ENCODE measurements around the gene INKA2.

INKA2 gene

DNA sequence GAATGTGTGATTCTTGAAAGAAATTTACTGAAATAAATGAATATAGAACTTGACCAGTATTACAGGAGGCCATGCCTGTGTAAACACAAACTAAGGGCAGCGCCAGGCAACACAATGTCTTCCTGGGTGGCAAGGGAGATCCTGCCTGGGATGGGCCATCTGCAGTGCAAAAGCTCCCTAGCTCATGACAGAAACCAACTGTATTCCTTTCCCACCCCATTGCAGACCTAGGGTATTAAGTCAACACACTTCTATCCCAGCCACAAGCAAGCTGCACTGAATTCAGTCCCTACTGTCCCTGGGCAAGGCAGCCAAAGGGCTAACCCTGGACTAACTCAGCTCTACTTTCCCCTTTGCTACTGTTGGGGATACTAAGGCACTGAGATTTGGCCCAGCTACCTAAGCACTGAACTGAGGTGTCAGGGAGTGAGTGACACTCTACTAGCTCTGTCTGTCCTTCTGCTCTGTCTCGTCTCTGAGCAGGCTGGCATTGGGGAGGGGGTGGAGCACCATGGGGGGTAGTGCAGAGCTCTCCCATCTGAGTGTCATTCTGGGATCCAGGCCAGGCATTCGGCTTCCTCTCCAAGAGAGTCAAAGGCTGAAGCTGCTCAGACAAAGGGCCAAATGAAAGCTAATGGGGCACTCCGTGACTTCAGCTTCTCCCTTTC is 2.5 kb downstream of the INKA2 start:
- Histone ChIP-seq H3K4ac (ENCODE audit: low read depth in 1 of 2, low read length in 2 of 2) (no peak overlapping the region), H2BK120ac (ENCODE audit: low read depth, low read length) (no peak overlapping the region), H3K4me3 (ENCODE audit: insufficient read depth in 1 of 2, low read depth in 1 of 2, low read length in 2 of 2) (peak overlapping the region in 1 of 2 experiments; percentile 89), H3K14ac (ENCODE audit: low read length in 2 of 2) (no peak overlapping the region), H3K9ac (ENCODE audit: low read length) (peak overlapping the region; percentile 98), H2AFZ (ENCODE audit: low read depth, low read length) (no peak overlapping the region), H2BK15ac (ENCODE audit: low read depth, poor library complexity, severe bottlenecking) (peak overlapping the region; percentile 45), H4K91ac (ENCODE audit: low read length) (peak overlapping the region; percentile 47), H2BK12ac (ENCODE audit: low read length in 2 of 2) (peak overlapping the region in 1 of 2 experiments; percentile 42), H3K79me1 (replicated peaks; ENCODE audit: low read length, poor library complexity, severe bottlenecking) (peaks cover 18% of the 10 kb centered on the region), H3K9me3 (ENCODE audit: control insufficient read depth, low read length) (no peaks in the 10 kb centered on the region), H3K4me1 (ENCODE audit: control insufficient read depth, insufficient read depth, low read depth, low read length) (peaks cover 28% of the 10 kb centered on the region), H3K27ac (ENCODE audit: low read length, poor library complexity, severe bottlenecking) (no peak overlapping the region), H3K4me2 (ENCODE audit: low read length, poor library complexity, severe bottlenecking) (no peak overlapping the region), H4K8ac (ENCODE audit: low read length) (peak overlapping the region; percentile 28), H3K27me3 (ENCODE audit: control insufficient read depth in 1 of 2, insufficient read depth in 1 of 2, low read length in 2 of 2) (no peaks in the 10 kb centered on the region), H2BK5ac (ENCODE audit: low read depth, low read length, poor library complexity, severe bottlenecking) (no peak overlapping the region), H3K36me3 (ENCODE audit: control insufficient read depth in 1 of 2, insufficient read depth in 2 of 2, low read depth in 1 of 2, low read length in 2 of 2) (peaks cover 4 to 16% of the 10 kb centered on the region in 2 experiments), H3K18ac (ENCODE audit: low read depth in 1 of 2, low read length in 2 of 2) (peak overlapping the region in 1 of 2 experiments; percentile 38), H2AK5ac (ENCODE audit: low read length, severe bottlenecking) (no peak overlapping the region), H3K23ac (ENCODE audit: low read length in 2 of 2) (no peak overlapping the region)
- WGBS, result 60% methylated on average over 4 of the region's 4 CpGs
- DNase-seq, result no peak

DNA sequence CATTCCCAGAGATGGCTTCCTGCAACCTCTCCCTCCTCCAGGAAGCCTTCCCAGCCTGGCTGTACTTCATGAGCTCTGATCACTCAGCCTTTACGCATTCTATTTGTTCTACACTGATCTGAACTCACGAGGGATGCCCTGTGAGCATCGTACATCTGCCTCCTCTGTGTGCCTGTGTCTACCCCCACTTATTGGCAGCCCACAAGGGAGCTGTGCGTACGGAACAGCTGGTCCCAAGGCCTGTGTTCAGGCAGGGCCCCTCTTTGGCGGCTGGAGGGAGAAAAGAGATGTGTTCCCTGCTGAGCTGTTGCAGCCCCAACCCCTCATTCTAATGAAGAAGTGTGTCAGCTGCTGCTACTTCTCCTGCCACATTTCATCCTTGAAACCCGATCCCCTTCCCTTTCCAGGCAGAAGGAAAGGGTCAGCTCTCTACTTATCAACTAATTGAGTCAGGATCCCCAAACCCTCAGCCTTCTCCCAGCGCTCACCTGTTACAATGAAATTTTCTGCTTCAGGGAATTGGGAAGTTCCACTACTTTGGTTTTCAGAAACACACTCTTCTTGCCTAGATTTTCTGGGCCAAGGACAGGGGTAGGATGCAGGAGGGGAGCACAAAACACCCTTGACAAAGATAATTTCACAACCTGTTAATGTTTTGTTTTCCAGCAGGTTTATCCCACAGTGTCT is 3.2 kb downstream of the INKA2 start:
- Histone ChIP-seq H4K91ac (ENCODE audit: low read length) (no peak overlapping the region), H2BK120ac (ENCODE audit: low read depth, low read length) (peak overlapping the region; percentile 19), H3K9ac (ENCODE audit: low read length) (peak overlapping the region; percentile 27), H3K4me1 (ENCODE audit: control insufficient read depth, insufficient read depth, low read depth, low read length) (peaks cover 28% of the 10 kb centered on the region), H2BK5ac (ENCODE audit: low read depth, low read length, poor library complexity, severe bottlenecking) (no peak overlapping the region), H3K23ac (ENCODE audit: low read length in 2 of 2) (peak overlapping the region in 1 of 2 experiments; percentile 24), H3K9me3 (ENCODE audit: control insufficient read depth, low read length) (no peaks in the 10 kb centered on the region), H3K27ac (ENCODE audit: low read length, poor library complexity, severe bottlenecking) (no peak overlapping the region), H3K4me2 (ENCODE audit: low read length, poor library complexity, severe bottlenecking) (no peak overlapping the region), H3K4me3 (ENCODE audit: insufficient read depth in 1 of 2, low read depth in 1 of 2, low read length in 2 of 2) (peak overlapping the region in 1 of 2 experiments; percentile 89), H2BK15ac (ENCODE audit: low read depth, poor library complexity, severe bottlenecking) (no peak overlapping the region), H2AFZ (ENCODE audit: low read depth, low read length) (no peak overlapping the region), H2BK12ac (ENCODE audit: low read length in 2 of 2) (peak overlapping the region; percentile 29 to 78), H3K79me1 (replicated peaks; ENCODE audit: low read length, poor library complexity, severe bottlenecking) (peaks cover 18% of the 10 kb centered on the region), H3K18ac (ENCODE audit: low read depth in 1 of 2, low read length in 2 of 2) (peak overlapping the region; percentile 54 to 58), H2AK5ac (ENCODE audit: low read length, severe bottlenecking) (peak overlapping the region; percentile 10), H3K27me3 (ENCODE audit: control insufficient read depth in 1 of 2, insufficient read depth in 1 of 2, low read length in 2 of 2) (no peaks in the 10 kb centered on the region), H4K8ac (ENCODE audit: low read length) (no peak overlapping the region), H3K4ac (ENCODE audit: low read depth in 1 of 2, low read length in 2 of 2) (peak overlapping the region in 1 of 2 experiments; percentile 65), H3K14ac (ENCODE audit: low read length in 2 of 2) (peak overlapping the region in 1 of 2 experiments; percentile 61), H3K36me3 (ENCODE audit: control insufficient read depth in 1 of 2, insufficient read depth in 2 of 2, low read depth in 1 of 2, low read length in 2 of 2) (peaks cover 4 to 20% of the 10 kb centered on the region in 2 experiments)
- WGBS, result 42% methylated on average over 8 of the region's 8 CpGs
- DNase-seq, result peak; percentile 62

DNA sequence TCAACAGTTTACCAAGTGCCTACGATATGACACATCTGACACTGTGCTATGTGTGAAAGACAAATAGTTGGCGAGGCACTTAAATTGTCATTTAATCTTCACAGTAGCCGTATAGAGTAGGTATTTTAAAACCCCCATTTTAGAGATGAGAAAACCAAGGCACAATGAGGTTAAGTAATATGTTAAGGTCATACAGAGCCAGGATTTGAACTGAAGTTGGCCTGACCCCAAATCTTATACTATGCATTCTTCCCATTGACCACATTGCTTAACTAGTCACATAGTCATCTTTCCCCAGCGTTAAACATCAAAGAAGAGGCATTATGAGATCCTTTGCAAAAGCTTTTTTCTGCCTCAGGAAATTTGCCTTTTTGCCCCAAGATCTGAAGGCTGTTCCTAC is 3.9 kb downstream of the INKA2 start:
- Histone ChIP-seq H3K4me2 (ENCODE audit: low read length, poor library complexity, severe bottlenecking) (no peak overlapping the region), H3K79me1 (replicated peaks; ENCODE audit: low read length, poor library complexity, severe bottlenecking) (peaks cover 23% of the 10 kb centered on the region), H4K8ac (ENCODE audit: low read length) (no peak overlapping the region), H3K4me1 (ENCODE audit: control insufficient read depth, insufficient read depth, low read depth, low read length) (peaks cover 28% of the 10 kb centered on the region), H2AFZ (ENCODE audit: low read depth, low read length) (no peak overlapping the region), H2BK5ac (ENCODE audit: low read depth, low read length, poor library complexity, severe bottlenecking) (no peak overlapping the region), H2BK15ac (ENCODE audit: low read depth, poor library complexity, severe bottlenecking) (no peak overlapping the region), H4K91ac (ENCODE audit: low read length) (no peak overlapping the region), H3K27me3 (ENCODE audit: control insufficient read depth in 1 of 2, insufficient read depth in 1 of 2, low read length in 2 of 2) (no peaks in the 10 kb centered on the region), H3K27ac (ENCODE audit: low read length, poor library complexity, severe bottlenecking) (no peak overlapping the region), H2AK5ac (ENCODE audit: low read length, severe bottlenecking) (no peak overlapping the region), H2BK12ac (ENCODE audit: low read length in 2 of 2) (peak overlapping the region in 1 of 2 experiments; percentile 78), H3K9ac (ENCODE audit: low read length) (peak overlapping the region; percentile 27), H3K4ac (ENCODE audit: low read depth in 1 of 2, low read length in 2 of 2) (peak overlapping the region in 1 of 2 experiments; percentile 65), H3K18ac (ENCODE audit: low read depth in 1 of 2, low read length in 2 of 2) (no peak overlapping the region), H3K4me3 (ENCODE audit: insufficient read depth in 1 of 2, low read depth in 1 of 2, low read length in 2 of 2) (peak overlapping the region in 1 of 2 experiments; percentile 15), H3K36me3 (ENCODE audit: control insufficient read depth in 1 of 2, insufficient read depth in 2 of 2, low read depth in 1 of 2, low read length in 2 of 2) (peaks cover 5 to 24% of the 10 kb centered on the region in 2 experiments), H3K14ac (ENCODE audit: low read length in 2 of 2) (no peak overlapping the region), H2BK120ac (ENCODE audit: low read depth, low read length) (no peak overlapping the region), H3K23ac (ENCODE audit: low read length in 2 of 2) (no peak overlapping the region), H3K9me3 (ENCODE audit: control insufficient read depth, low read length) (no peaks in the 10 kb centered on the region)
- WGBS, result 92% methylated on average over 1 of the region's 4 CpGs
- DNase-seq, result no peak

DNA sequence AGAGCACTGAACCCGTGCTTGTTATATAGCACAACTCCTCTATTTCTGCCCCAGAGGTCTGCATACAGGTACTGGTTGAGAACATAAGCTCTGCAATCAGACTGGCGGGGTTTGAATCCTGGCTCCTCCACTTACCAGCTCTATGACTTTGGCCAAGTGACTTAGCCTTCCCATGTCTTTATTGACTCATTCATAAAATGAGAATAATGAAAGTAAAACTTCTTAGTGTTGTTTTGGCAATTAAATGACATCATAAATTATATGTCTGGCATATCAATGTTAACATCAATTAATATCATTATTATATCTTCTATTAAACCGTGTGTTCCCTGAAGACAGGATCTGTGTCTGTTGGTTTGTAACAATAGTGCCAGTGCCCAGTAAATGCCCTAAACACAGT is 4.3 kb downstream of the INKA2 start:
- Histone ChIP-seq H3K4me3 (ENCODE audit: insufficient read depth in 1 of 2, low read depth in 1 of 2, low read length in 2 of 2) (peak overlapping the region in 1 of 2 experiments; percentile 41), H3K14ac (ENCODE audit: low read length in 2 of 2) (no peak overlapping the region), H3K27me3 (ENCODE audit: control insufficient read depth in 1 of 2, insufficient read depth in 1 of 2, low read length in 2 of 2) (no peaks in the 10 kb centered on the region), H3K36me3 (ENCODE audit: control insufficient read depth in 1 of 2, insufficient read depth in 2 of 2, low read depth in 1 of 2, low read length in 2 of 2) (peaks cover 6 to 28% of the 10 kb centered on the region in 2 experiments), H2AFZ (ENCODE audit: low read depth, low read length) (no peak overlapping the region), H2BK15ac (ENCODE audit: low read depth, poor library complexity, severe bottlenecking) (peak overlapping the region; percentile 3), H2BK12ac (ENCODE audit: low read length in 2 of 2) (peak overlapping the region in 1 of 2 experiments; percentile 31), H2BK120ac (ENCODE audit: low read depth, low read length) (no peak overlapping the region), H4K8ac (ENCODE audit: low read length) (no peak overlapping the region), H2AK5ac (ENCODE audit: low read length, severe bottlenecking) (no peak overlapping the region), H3K9ac (ENCODE audit: low read length) (no peak overlapping the region), H2BK5ac (ENCODE audit: low read depth, low read length, poor library complexity, severe bottlenecking) (no peak overlapping the region), H3K4me1 (ENCODE audit: control insufficient read depth, insufficient read depth, low read depth, low read length) (peaks cover 28% of the 10 kb centered on the region), H3K27ac (ENCODE audit: low read length, poor library complexity, severe bottlenecking) (no peak overlapping the region), H3K18ac (ENCODE audit: low read depth in 1 of 2, low read length in 2 of 2) (peak overlapping the region in 1 of 2 experiments; percentile 89), H3K4ac (ENCODE audit: low read depth in 1 of 2, low read length in 2 of 2) (no peak overlapping the region), H3K9me3 (ENCODE audit: control insufficient read depth, low read length) (no peaks in the 10 kb centered on the region), H3K23ac (ENCODE audit: low read length in 2 of 2) (peak overlapping the region in 1 of 2 experiments; percentile 7), H3K4me2 (ENCODE audit: low read length, poor library complexity, severe bottlenecking) (no peak overlapping the region), H4K91ac (ENCODE audit: low read length) (no peak overlapping the region), H3K79me1 (replicated peaks; ENCODE audit: low read length, poor library complexity, severe bottlenecking) (peaks cover 24% of the 10 kb centered on the region)
- WGBS, result 98% methylated on average over 2 of the region's 3 CpGs
- DNase-seq, result no peak

All from mesenchymal stem cell (in vitro differentiated cells and primary cell).